Panc1 (cell line): Measurements from ENCODE around the gene LNPK. TPM values are rescaled to one million over a fixed set of nuclear protein-coding genes. Genes with fewer than 3 reads are reported as not detected.

ENCODE experiments used
- ATAC-seq: fragments of 200-7000 bp; cut with Tn5 transposase; 2 replicates; pipeline ENCODE4 v1.9.1; 2020; ENCODE audit warnings: mild to moderate bottlenecking, moderate library complexity
- BruUV-seq: library from RNA; stranded (reverse); fragments of 400-500 nt; replicated peaks from 2 replicates; lab custom pipeline; 2021; lab: Mats Ljungman, UMichigan
- CTCF ChIA-PET: fragments of 300-600 bp; sonication (Branson Sonifier 250); formaldehyde crosslinking; loops from one replicate; lab custom pipeline; 2022; ENCODE audit warnings: antibody characterized with exemption; lab: Charles Lee
- POLR2A ChIA-PET: fragments of 300-600 bp; sonication (Branson Sonifier 250); formaldehyde crosslinking; loops from one replicate; lab custom pipeline; 2022; ENCODE audit warnings: antibody characterized with exemption; lab: Charles Lee
- DNase-seq: peaks from one replicate; pipeline ENCODE4 v3.0.0-alpha.2; 2010; ENCODE audit warnings: low read depth, low spot score
- H3K27ac ChIP-seq: 2 replicates; pipeline ENCODE4 v1.5.1; 2011; ENCODE audit warnings: mild to moderate bottlenecking, low read length, inconsistent platforms
- H3K27me3 ChIP-seq: fragments of 200-500 bp; sonication (Bioruptor generic); 2 replicates; pipeline ENCODE4 v1.6.0; 2014; ENCODE audit warnings: low read length, inconsistent platforms; ENCODE audit not compliant: control insufficient read depth, insufficient read depth
- H3K36me3 ChIP-seq: fragments of 200-500 bp; sonication (Bioruptor generic); 2 replicates; pipeline ENCODE4 v1.5.1; 2014; ENCODE audit warnings: inconsistent platforms, mild to moderate bottlenecking, low read length, moderate library complexity; ENCODE audit not compliant: control insufficient read depth, insufficient read depth
- H3K4me1 ChIP-seq: 2 replicates; pipeline ENCODE4 v1.5.1; 2011; ENCODE audit warnings: inconsistent platforms, mild to moderate bottlenecking, low read length, moderate library complexity; ENCODE audit not compliant: control insufficient read depth, insufficient read depth
- H3K4me3 ChIP-seq, 2 experiments: 2 replicates each; pipeline ENCODE4 v1.5.1; 2011 to 2012; ENCODE audit warnings: low read depth in 2 of 2, low read length in 2 of 2, mild to moderate bottlenecking in 2 of 2, inconsistent platforms in 1 of 2, moderate library complexity in 1 of 2
- H3K9me3 ChIP-seq: fragments of 200-500 bp; sonication (Bioruptor generic); 2 replicates; pipeline ENCODE4 v1.5.1; 2014; ENCODE audit warnings: low read depth, mild to moderate bottlenecking, inconsistent platforms, low read length, moderate library complexity; ENCODE audit not compliant: control insufficient read depth, insufficient read depth
- CTCF ChIP-seq: fragments of 450-650 bp; IDR thresholded peaks from 2 replicates; pipeline ENCODE4 v1.5.1; 2017; ENCODE audit warnings: mild to moderate bottlenecking
- POLR2AphosphoS5 ChIP-seq: IDR thresholded peaks from 2 replicates; pipeline ENCODE4 v1.6.1; 2012; ENCODE audit warnings: mild to moderate bottlenecking, low read depth, low read length, moderate library complexity
- SIN3A ChIP-seq: IDR thresholded peaks from 2 replicates; pipeline ENCODE4 v1.6.1; 2012; ENCODE audit warnings: low read depth, mild to moderate bottlenecking, low read length, moderate library complexity, borderline replicate concordance; ENCODE audit not compliant: insufficient read depth
- TCF7L2 ChIP-seq: IDR thresholded peaks from 2 replicates; pipeline ENCODE4 v1.6.1; 2011; ENCODE audit warnings: mild to moderate bottlenecking, low read depth, low read length, inconsistent platforms
- in situ Hi-C: cut with HindIII; loops from 2 replicates; pipeline ENCODE4 v1.10.0; 2016; ENCODE audit warnings: low sequenced_read_pairs, low pct_unique_long_range_greater_than_20kb
- intact Hi-C: fragments of 100-400 bp; cut with micrococcal nuclease; formaldehyde crosslinking; loops from one replicate; pipeline ENCODE4 v1.10.0; 2022; ENCODE audit not compliant: unreplicated experiment
- total RNA-seq: library from RNA; stranded (reverse); gene quantifications from one replicate; pipeline ENCODE4 v1.2.1, GENCODE V29; 2021; ENCODE audit not compliant: unreplicated experiment
- TF ChIP-seq, protein P1 (sequence below), 2 experiments: IDR thresholded peaks; 2 replicates each; pipeline ENCODE4 v1.6.1; 2011 to 2012; ENCODE audit warnings: low read depth in 2 of 2, control low read depth in 1 of 2, low read length in 1 of 2, mild to moderate bottlenecking in 1 of 2, moderate library complexity in 1 of 2; ENCODE audit not compliant: insufficient read depth in 1 of 2

Gene LNPK
- total RNA-seq, 1 experiment from 2014 or later = 27.3 TPM

DNA sequence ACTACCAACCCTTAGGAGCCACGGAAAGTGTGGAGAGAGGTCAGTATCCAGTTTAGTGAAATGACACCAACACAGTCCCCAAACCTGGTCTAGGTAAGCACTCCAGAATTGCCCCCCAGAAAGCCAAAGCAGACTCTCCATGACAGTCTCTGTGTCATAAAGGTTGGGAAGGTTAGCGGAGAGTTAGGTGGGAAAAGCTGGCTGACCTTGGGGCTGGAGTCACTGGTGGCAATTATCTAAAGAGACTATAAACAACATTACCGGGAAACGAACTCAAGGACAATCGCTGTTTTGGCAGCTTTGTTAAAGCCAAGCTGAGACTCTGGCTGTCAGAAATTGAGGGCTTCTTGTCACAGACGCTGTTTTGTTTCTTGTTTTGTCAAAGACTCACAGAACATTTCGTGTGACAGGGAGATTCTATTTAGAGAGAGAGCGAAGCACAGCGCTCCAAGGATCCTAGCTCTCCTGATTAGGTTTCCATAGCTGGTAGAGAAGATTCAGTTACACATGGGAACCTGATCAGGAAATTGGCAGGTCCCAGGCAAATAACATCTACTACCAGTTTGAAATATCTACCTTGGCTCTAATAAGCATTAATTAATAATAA lies 111.3 kb downstream of the LNPK start:
- TF ChIP-seq, protein P1, sequence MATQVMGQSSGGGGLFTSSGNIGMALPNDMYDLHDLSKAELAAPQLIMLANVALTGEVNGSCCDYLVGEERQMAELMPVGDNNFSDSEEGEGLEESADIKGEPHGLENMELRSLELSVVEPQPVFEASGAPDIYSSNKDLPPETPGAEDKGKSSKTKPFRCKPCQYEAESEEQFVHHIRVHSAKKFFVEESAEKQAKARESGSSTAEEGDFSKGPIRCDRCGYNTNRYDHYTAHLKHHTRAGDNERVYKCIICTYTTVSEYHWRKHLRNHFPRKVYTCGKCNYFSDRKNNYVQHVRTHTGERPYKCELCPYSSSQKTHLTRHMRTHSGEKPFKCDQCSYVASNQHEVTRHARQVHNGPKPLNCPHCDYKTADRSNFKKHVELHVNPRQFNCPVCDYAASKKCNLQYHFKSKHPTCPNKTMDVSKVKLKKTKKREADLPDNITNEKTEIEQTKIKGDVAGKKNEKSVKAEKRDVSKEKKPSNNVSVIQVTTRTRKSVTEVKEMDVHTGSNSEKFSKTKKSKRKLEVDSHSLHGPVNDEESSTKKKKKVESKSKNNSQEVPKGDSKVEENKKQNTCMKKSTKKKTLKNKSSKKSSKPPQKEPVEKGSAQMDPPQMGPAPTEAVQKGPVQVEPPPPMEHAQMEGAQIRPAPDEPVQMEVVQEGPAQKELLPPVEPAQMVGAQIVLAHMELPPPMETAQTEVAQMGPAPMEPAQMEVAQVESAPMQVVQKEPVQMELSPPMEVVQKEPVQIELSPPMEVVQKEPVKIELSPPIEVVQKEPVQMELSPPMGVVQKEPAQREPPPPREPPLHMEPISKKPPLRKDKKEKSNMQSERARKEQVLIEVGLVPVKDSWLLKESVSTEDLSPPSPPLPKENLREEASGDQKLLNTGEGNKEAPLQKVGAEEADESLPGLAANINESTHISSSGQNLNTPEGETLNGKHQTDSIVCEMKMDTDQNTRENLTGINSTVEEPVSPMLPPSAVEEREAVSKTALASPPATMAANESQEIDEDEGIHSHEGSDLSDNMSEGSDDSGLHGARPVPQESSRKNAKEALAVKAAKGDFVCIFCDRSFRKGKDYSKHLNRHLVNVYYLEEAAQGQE (IDR thresholded peaks at IDR 0.05; ENCODE audit: insufficient read depth in 1 of 2, low read depth in 2 of 2, low read length in 1 of 2) = no peak
- TF ChIP-seq TCF7L2 = no peak
- TF ChIP-seq CTCF = no peak
- TF ChIP-seq SIN3A = no peak
- TF ChIP-seq POLR2AphosphoS5 = no peak
- H3K9me3 ChIP-seq = no peaks in the 10 kb centered on the region

GRCh38 chr2:175889701-175890302 lies 112.3 kb downstream of the LNPK start:
- intact Hi-C loops (loop anchor here (5.0 kb wide), 1 partner anchor 198 kb away; no protein-coding TSS in a partner anchor), in situ Hi-C loops (no loop called here)
- Histone ChIP-seq H3K4me3 (no peak overlapping the region), H3K27me3 (0 out of 2 replicates have a peak, but pooled peaks cover 4% of the 10 kb centered on the region), H3K36me3 (no peaks in the 10 kb centered on the region), H3K27ac (no peak overlapping the region), H3K9me3 (no peaks in the 10 kb centered on the region), H3K4me1 (no peaks in the 10 kb centered on the region)
- ChIA-PET POLR2A (no interaction called here), CTCF (no interaction called here)
- BruUV-seq = no TSS peak
- ATAC-seq = no peak
- TF ChIP-seq CTCF = no peak
- TF ChIP-seq SIN3A = no peak
- TF ChIP-seq TCF7L2 = no peak
- TF ChIP-seq, protein P1 (IDR thresholded peaks at IDR 0.05; ENCODE audit: insufficient read depth in 1 of 2, low read depth in 2 of 2, low read length in 1 of 2) = no peak
- no peak for TF ChIP-seq POLR2AphosphoS5
- no peak for DNase-seq

More for the DNA sequence above, 111.3 kb downstream of the LNPK start:
- Histone ChIP-seq H3K27ac (no peak overlapping the region), H3K4me3 (no peak overlapping the region), H3K4me1 (no peaks in the 10 kb centered on the region), H3K36me3 (no peaks in the 10 kb centered on the region), H3K27me3 (0 out of 2 replicates have a peak, but pooled peaks cover 4% of the 10 kb centered on the region)
- intact Hi-C loops (loop anchor here (5.0 kb wide), 1 partner anchor 198 kb away; no protein-coding TSS in a partner anchor), in situ Hi-C loops (no loop called here)
- ATAC-seq (no peak), DNase-seq (no peak)
- ChIA-PET CTCF (no interaction called here), POLR2A (no interaction called here)
- BruUV-seq = no TSS peak
